Left cardiac atrium (tissue), 4 donors: ENCODE results near the gene MON2. TPM values are rescaled to one million over a fixed set of nuclear protein-coding genes. Genes with fewer than 3 reads are reported as not detected.
A peak's percentile ranks its signal among the peaks of the same experiment; 100 is the strongest.
"Not testable (repeated sequence)": the region's sequence is repeated elsewhere in the genome, so short reads cannot be mapped to it uniquely, and the experiment has no call there.

ENCODE experiments used
- ATAC-seq, 2 donors: fragments of 200-7000 bp; cut with Tn5 transposase; one replicate each; pipeline ENCODE4 v1.9.1; 2020; ENCODE audit warnings: mild to moderate bottlenecking in 2 of 2, moderate library complexity in 2 of 2
- DNase-seq: peaks from one replicate; pipeline ENCODE4 v3.0.0-alpha.2; 2020
- intact Hi-C, 2 donors: fragments of 100-400 bp; cut with DNase I; formaldehyde crosslinking; loops; one replicate each; pipeline versions ENCODE4 v1.14.1 to v1.15.1; 2022 to 2023
- long read RNA-seq: library from polyadenylated mRNA; unstranded; transcript quantifications from one replicate; pipeline ENCODE4 v2.0.0, GENCODE V29; 2021
- total RNA-seq, 2 donors: library from RNA; stranded (reverse); fragmentation: NEBNext Ultra II Directional; extraction: Animal tissue kit (Norgen Biotek cat#: 25700); gene quantifications; one replicate each; pipeline ENCODE4 v1.2.1, GENCODE V29; 2021
- donor health status: DM: no; HTN: yes; CAD: no.
- donor health status: DM: no; HTN: yes; CAD: no; lungs with severe emphysema.
- donor health status: DM: yes; HTN: yes; CAD: no.
- donor health status: Dilated cardiomyopathy.

MON2 gene, protein sequence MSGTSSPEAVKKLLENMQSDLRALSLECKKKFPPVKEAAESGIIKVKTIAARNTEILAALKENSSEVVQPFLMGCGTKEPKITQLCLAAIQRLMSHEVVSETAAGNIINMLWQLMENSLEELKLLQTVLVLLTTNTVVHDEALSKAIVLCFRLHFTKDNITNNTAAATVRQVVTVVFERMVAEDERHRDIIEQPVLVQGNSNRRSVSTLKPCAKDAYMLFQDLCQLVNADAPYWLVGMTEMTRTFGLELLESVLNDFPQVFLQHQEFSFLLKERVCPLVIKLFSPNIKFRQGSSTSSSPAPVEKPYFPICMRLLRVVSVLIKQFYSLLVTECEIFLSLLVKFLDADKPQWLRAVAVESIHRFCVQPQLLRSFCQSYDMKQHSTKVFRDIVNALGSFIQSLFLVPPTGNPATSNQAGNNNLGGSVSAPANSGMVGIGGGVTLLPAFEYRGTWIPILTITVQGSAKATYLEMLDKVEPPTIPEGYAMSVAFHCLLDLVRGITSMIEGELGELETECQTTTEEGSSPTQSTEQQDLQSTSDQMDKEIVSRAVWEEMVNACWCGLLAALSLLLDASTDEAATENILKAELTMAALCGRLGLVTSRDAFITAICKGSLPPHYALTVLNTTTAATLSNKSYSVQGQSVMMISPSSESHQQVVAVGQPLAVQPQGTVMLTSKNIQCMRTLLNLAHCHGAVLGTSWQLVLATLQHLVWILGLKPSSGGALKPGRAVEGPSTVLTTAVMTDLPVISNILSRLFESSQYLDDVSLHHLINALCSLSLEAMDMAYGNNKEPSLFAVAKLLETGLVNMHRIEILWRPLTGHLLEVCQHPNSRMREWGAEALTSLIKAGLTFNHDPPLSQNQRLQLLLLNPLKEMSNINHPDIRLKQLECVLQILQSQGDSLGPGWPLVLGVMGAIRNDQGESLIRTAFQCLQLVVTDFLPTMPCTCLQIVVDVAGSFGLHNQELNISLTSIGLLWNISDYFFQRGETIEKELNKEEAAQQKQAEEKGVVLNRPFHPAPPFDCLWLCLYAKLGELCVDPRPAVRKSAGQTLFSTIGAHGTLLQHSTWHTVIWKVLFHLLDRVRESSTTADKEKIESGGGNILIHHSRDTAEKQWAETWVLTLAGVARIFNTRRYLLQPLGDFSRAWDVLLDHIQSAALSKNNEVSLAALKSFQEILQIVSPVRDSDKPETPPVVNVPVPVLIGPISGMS (N-terminal part only)
- total RNA-seq = 10 to 100 TPM; 21.3 to 27.0 TPM
- long read RNA-seq, full-length matches to known transcripts = 3 of 16 reads
- long read RNA-seq, partial matches to known transcripts = 7 of 16 reads
- long read RNA-seq, other reads (novel, unspliced or antisense) = 6 of 16 reads

DNA sequence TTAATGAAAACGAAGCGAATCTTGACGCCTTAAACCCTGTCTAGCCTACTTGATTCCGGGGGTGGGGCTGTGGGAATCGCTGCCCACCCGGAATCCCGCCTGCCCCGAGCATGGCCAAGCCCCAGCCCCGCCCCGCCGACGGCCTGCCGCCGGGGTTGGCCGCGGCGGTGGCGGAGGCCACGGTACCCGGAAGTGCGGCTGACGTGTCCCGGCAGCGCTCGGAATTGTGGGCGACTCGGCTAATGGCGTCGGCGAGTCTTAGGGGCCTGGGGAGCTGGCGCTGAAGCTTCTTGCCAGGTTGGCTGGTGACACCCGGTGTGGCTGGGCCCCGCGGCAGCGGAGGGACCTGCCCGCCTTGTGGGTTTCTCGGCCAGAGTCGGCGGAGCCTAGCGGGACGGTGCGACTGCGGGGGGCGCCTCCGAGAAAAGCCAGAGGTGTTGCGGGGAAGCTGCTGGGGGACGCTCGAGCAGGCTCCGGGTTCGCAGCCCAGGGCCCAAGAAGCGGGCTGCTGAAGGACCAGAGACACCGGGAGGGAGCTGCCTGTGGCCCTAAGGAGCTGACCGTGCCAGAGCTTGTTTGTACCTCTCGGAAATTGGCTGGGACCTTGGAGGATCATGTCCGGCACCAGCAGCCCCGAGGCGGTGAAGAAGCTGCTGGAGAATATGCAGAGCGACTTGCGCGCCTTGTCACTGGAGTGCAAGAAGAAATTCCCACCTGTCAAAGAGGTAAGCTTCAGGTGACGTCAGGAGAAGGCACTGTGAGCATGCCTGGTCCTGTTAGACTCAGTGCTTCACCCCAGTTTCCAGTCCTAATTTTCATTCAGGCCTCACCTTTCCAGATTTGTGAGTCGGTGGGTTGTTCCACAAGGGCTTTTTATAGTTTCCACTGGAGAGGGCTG, at the start of gene MON2:
Gene MON2, plus strand, starts transcription at position 233 of the 898 bp plus-strand sequence. Its CDS starts 382 bp downstream, at position 615.
- ATAC-seq = peak; percentile 100
- intact Hi-C loops = no loop called here
- peak; percentile 94 for DNase-seq

DNA sequence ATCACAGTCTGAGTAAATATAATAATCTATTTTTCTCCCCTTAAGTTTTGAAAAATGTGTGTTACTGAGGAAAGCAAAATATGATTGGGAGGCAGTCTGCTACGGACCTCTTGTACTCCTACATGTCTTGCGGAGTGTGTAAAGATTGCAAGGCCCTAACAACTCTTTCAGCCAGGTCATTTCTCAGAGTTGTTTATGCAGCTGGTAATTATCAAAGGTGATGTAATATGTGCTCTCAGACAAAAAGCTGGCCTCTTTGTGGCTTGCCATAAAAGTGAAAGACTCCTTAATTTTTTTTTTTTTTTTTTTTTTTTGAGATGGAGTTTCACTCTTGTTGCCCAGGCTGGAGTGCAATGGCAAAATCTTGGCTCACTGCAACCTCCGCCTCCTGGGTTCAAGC, 40.5 kb upstream of the MON2 start:
- DNase-seq = no peak
- intact Hi-C loops = no loop called here
- ATAC-seq = no peak

DNA sequence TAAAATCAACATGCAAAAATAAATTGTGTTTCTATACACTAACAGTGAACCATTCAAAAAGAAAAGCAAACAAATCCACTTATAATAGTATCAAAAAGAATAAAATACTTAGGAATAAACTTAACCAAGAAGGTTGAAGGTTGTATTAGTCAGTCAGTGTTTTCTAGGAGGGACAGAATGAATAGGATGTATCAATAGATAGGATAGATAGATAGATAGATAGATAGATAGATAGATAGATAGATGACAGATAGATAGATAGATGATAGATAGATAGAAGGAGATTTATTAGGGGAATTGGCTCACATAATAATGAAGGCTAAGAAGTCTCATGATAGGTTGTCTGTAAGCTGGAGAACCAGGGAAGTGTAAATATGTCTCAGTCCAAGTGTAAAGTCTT, 37.2 kb upstream of the MON2 start:
- intact Hi-C loops = no loop called here
- ATAC-seq (no peak), DNase-seq (no peak)

DNA sequence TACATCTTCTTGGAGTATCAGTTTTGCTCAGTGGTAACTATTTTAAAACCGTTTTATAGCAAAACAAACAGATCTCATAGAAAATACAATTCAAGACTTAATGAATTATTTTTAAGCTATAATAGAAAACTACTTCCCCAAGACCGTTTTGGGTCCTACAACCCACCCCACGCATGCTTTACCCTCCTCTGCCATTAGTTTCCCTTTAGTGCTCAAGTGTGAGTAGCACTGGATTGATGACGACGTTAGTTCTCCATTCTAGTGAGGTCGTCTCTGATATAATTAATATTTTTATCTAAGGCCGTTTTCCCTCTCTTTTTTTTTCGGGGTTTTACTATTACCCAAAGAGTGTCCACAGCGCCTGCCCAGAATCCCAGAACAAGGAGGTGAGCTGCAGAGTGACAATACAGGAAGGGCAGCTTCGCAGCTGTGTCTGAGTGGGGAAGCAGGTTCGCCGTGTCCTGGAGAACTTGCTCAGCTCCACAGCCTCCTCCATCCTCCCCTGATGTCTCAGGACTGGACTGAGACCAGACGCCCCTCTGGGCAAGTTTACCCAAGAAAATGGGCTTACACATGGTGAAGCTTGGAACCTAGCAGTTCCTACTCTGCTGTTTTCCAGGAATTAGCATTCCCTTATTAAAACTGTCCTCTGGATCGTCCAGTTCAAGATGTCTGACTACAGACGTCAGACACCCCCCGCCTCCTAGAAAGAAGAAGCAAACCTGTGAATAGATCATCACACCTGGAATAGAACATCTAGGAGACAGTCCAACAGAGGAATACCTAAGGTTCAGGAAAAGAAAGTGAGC, 31.9 kb upstream of the MON2 start:
- ATAC-seq = peak in 1 of 2 donors; percentile 34
- intact Hi-C loops = loop anchor here (5.0 to 10.0 kb wide), 3 partner anchors 360 to 378 kb away; no protein-coding TSS in a partner anchor
- no peak for DNase-seq

DNA sequence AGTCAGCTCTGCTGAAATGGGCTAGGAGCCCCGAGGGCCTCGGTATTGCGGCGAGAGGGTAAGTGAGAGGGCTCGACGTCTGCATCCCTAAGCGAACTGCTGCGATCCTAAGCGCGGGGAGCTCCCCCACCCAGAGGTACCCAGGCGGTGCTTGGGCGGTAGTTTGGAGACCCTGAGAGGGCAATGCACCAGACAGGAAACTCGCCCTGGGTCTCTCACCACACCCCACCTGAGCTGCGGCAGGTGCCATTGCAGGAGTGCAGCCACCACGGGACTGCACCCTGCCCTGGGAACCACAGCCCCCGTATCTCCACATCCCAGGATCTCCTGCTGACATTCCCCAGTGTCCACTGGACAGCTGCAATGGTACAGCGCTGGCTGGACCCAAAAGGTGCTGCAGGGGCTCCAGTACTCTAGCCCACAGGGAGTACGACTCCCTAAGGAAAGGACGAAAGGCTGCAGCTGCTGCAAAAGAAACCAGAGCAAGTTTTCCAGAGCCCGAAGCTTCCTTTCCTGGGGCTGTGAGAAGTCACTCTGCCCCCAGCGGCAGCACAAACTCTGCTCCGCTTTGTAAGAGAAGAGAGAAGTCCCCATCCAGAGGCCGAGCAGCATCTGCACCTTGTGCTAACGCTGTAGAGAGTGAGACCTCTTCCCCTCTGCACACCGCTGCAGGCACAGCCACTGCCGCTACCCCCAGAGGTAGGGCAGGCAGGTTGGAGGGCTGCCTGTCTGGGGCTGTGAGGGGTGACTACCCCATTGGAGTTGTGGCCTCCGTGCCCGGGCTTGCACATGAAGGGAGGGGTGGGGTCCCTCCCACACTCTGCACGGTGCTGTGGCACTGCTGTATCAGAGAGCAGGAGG, 31.1 kb upstream of the MON2 start:
- DNase-seq (peak; percentile 47), ATAC-seq (peak; percentile 72 to 82)
- intact Hi-C loops = loop anchor here (5.0 to 10.0 kb wide), 3 partner anchors 359 to 377 kb away; no protein-coding TSS in a partner anchor

DNA sequence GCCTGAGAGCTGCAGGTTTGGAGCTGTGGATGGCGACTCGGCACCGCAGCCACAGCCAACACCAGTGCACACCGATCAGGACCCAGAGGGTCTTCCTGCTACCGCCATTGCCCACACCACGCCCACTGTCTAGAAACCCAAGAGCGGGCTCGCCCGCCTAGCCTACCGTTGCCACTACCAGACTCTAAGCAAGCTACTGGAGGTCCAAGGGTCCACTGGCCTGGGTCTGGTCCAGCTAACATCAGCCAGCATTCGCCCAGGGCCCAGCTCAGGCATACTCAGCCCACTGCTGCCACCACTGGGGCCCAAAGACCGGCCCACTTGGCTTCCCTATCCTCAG, 30.5 kb upstream of the MON2 start:
- intact Hi-C loops = loop anchor here (5.0 to 10.0 kb wide), 3 partner anchors 359 to 376 kb away; no protein-coding TSS in a partner anchor
- peak in 1 of 2 donors; percentile 18 for ATAC-seq
- DNase-seq = no peak

DNA sequence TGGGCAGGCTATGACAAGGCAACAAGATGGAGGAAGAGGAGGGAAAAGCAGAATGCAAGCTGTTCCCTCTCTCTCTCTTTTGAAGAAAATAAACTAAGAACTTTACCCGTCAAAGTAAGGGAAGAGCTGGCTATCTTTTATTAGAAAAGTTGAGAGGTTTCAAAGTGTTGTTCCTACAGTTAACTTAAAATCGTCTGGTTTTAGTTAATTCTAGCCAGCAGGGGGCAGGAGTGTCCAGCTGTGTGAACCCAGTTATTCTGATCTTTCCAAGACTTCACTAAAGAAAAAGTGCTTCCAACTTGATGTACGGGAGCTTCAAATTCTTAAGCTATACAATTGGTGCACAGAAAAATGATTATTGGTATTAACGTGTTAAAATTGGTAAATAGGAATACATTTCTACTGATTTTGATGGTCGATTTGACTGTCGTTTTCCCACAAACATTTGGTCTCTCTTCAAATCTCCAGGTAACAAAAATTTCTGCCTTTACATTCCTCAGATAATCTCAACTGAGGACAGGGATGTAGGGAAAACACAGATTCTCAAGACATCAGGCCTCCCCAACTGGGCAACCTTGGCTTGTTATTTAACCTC, 28.4 kb upstream of the MON2 start:
- peak in 1 of 2 donors; percentile 51 for ATAC-seq

DNA sequence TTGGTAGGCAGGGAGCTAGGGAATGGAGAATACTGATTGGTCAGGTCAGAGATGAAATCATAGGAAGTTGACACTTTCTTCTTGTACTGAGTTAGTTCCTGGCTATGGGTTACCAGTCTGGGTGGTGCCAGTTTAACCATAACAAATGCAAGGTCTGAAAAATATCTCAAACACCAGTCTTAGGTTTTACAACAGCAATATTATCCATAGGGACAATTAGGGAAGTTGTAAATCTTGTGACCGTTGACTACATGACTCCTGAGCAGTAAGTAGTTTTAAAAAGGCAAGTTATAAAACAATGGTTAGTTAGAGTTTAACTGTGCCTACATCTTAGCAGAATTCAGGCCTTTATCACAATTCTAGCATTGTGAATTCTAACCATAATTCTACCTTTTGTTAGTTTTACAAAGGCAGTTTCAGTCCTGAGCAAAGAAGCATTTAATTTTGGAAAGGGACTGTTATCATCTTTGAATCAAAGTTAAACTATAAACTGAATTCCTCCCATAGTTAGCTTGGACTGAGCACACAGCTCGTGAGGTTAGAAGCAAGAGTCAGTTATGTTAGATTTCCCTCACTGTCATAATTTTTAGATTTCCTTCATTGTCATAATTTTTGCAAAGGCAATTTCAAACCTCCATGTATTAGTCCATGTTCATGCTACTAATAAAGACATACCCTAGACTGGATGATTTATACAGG, 19.7 kb upstream of the MON2 start:
- DNase-seq (no peak), ATAC-seq (no peak)
- intact Hi-C loops = no loop called here

More for the DNA sequence above, 28.4 kb upstream of the MON2 start:
- intact Hi-C loops = loop anchor here (5.0 to 10.0 kb wide), 3 partner anchors 357 to 374 kb away; no protein-coding TSS in a partner anchor
- DNase-seq = peak; percentile 37

DNA sequence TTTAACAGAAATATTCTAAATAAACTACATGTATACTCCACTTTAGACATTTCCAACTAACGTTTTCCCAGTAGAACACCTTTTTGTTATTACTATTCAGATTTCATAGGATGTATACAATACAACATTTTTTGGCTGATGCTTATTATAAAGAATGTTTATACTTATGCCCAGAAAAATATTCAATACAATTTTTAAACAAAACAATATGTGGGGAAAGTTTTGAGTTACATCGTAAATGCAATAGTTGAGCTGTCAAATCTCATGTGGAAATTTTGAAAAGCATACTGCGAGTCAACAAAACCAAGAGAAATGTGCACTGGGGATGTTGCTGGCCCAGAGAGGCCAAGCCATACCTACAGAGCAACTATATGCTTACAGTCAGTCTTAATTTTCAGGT, 18.2 kb upstream of the MON2 start:
- DNase-seq (no peak), ATAC-seq (no peak)
- intact Hi-C loops = no loop called here

DNA sequence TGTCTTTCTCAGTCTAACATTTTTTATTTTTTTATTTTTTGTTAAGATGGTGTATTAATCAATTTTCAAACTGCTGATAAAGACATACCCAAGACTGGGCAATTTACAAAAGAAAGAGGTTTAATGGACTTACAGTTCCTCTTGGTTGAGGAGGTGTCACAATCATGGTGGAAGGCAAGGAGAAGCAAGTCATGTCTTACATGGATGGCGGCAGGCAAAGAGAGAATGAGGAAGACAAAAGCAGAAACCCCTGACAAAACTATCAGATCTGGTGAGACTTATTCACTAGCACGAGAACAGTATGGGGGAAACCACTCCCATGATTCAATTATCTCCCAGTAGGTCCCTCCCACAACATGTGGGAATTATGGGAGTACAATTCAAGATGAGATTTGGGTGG, 11.2 kb upstream of the MON2 start:
- ATAC-seq, intact Hi-C loops, DNase-seq: not testable (repeated sequence)

DNA sequence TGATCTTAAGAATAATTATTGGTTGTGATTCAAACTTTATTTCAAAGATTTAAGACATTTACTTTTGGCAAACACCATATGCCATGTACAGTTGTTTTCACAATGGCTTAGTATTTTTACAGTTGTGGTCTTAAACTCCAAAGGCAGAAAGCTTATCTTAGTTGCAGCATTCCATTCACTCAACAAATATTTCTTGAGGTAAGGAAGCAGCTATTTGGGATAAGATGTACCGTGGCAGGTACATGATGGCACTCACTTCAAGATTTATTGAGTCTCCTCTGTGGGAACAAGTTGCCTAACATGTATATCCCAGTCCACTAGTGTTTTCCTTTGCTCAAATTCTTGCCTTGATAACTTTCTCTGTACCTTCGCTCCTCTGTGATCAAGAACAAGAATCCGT, 8.0 kb upstream of the MON2 start:
- ATAC-seq (peak in 1 of 2 donors; percentile 47), DNase-seq (no peak)
- intact Hi-C loops = no loop called here

DNA sequence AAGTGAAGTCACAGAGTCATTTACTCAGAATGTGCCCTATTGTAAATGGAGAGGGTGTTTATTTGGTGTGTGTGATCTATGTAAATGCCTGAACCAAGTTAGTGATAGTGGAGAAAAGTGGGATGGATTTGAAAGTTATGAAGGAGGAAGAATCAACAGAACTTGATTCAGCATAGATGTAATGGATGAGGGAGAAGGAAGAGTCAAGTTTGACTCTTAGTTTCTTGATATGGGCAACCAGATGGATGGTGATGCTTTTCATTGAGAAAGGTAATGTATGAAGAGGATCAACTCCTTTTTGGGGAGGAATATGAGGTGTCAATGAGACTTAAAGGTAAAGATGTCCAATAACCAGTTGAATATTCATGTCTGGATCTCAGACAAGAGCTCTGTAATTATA, 6.7 kb upstream of the MON2 start:
- ATAC-seq (no peak), DNase-seq (no peak)
- intact Hi-C loops = no loop called here

DNA sequence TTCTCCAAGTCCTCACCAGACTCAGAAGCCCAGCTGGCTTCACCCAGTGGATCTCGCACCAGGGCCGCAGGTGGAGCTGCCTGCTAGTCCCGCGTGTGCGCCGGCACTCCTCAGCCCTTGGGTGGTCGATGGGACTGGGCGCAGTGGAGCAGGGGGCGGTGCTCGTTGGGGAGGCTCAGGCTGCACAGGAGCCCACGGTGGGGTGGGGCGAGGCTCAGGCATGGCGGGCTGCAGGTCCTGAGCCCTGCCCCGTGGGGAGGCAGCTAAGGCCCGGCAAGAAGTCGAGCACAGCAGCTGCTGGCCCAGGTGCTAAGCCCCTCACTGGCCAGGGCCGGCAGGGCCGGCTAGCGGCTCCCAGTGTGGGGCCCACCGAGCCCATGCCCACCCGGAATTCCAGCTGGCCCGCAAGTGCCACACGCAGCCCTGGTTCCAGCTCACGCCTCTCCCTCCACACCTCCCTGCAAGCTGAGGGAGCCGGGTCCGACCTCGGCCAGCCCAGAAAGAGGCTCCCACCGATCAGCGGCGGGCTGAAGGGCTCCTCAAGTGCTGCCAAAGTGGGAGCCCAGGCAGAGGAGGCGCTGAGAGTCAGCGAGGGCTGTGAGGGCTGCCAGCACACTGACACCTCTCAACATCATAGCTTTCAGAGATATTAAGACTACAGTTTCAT, 5.3 kb upstream of the MON2 start:
- DNase-seq, ATAC-seq, intact Hi-C loops: not testable (repeated sequence)

DNA sequence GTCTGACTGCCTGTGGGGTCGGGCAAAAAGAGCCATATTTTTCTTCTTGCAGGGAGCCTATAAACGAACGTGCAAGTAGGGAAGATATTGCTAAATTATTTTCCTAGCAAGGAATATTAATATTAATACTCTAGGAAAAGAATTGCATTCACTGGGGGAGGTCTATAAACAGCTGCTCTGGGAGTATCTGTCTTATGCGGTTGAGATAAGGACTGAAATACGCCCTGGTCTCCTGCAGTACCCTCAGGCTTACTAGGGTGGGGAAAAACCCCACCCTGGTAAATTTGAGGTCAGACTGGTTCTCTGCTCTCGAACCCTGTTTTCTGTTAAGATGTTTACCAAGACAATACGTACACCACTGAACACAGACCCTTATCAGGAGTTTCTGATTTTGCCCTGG, 3.4 kb upstream of the MON2 start:
- ATAC-seq, intact Hi-C loops, DNase-seq: not testable (repeated sequence)
